Stimulated activated CD4-positive, alpha-beta T cell treated with anti-CD3 and anti-CD28 coated beads, Interleukin-2, amount 100 ng/mL, for 48 hours (primary cell): ENCODE results near the gene COL27A1.

Experiments
- DNase-seq, 2 donors: peaks; one replicate each; pipeline ENCODE4 v3.0.0-alpha.2; 2020

The COL27A1 gene

GRCh38 chr9:114207845-114208244, 52.5 kb downstream of the COL27A1 start:
- DNase-seq: no peak

GRCh38 chr9:114209151-114209550, 53.8 kb downstream of the COL27A1 start:
- no peak for DNase-seq

GRCh38 chr9:114210136-114210535, 54.8 kb downstream of the COL27A1 start:
- no peak for DNase-seq

GRCh38 chr9:114210691-114211276, 55.4 kb downstream of the COL27A1 start:
- no peak for DNase-seq

GRCh38 chr9:114212826-114213225, 57.5 kb downstream of the COL27A1 start:
- DNase-seq: no peak

- no peak for DNase-seq
These were observed 58.2 kb downstream of the COL27A1 start for GRCh38 chr9:114213566-114213965.

- DNase-seq: no peak
These were observed 58.8 kb downstream of the COL27A1 start for GRCh38 chr9:114214181-114214580.

GRCh38 chr9:114214686-114215414, 59.5 kb downstream of the COL27A1 start:
- DNase-seq: no peak

GRCh38 chr9:114216081-114216480, 60.7 kb downstream of the COL27A1 start:
- no peak for DNase-seq

- DNase-seq: no peak
These were observed 61.6 kb downstream of the COL27A1 start for GRCh38 chr9:114216976-114217375.

- DNase-seq: no peak
These were observed 63.2 kb downstream of the COL27A1 start for GRCh38 chr9:114218264-114219120.

GRCh38 chr9:114220061-114220541, 64.8 kb downstream of the COL27A1 start:
- no peak for DNase-seq

- no peak for DNase-seq
These were observed 66.5 kb downstream of the COL27A1 start for GRCh38 chr9:114221706-114222465.

- DNase-seq: no peak
These were observed 68.4 kb downstream of the COL27A1 start for GRCh38 chr9:114223564-114224246.

GRCh38 chr9:114224247-114224610, 68.9 kb downstream of the COL27A1 start:
- DNase-seq: no peak

GRCh38 chr9:114225561-114226212, 70.3 kb downstream of the COL27A1 start:
- no peak for DNase-seq

- DNase-seq: no peak
These were observed 71.1 kb downstream of the COL27A1 start for GRCh38 chr9:114226246-114227055.

GRCh38 chr9:114227288-114228015, 72.1 kb downstream of the COL27A1 start:
- DNase-seq: no peak

GRCh38 chr9:114228016-114228808, 72.9 kb downstream of the COL27A1 start:
- DNase-seq: no peak
